HG02981 (cell line): ENCODE data around the gene ABCC3.

Experiments
- ATAC-seq: cut with Tn5 transposase; IDR thresholded peaks from one replicate; pipeline ENCODE4 v1.9.1; 2021; ENCODE audit warnings: mild to moderate bottlenecking, moderate library complexity; ENCODE audit not compliant: unreplicated experiment

Gene ABCC3

GRCh38 chr17:50634224-50634914 is at the start of gene ABCC3:
Gene ABCC3, plus strand, starts transcription at chr17:50634881. Its CDS starts 56 bp downstream, at chr17:50634937.
- ATAC-seq, result no peak

GRCh38 chr17:50585346-50585745 is 49.3 kb upstream of the ABCC3 start:
- ATAC-seq, result no peak

DNA sequence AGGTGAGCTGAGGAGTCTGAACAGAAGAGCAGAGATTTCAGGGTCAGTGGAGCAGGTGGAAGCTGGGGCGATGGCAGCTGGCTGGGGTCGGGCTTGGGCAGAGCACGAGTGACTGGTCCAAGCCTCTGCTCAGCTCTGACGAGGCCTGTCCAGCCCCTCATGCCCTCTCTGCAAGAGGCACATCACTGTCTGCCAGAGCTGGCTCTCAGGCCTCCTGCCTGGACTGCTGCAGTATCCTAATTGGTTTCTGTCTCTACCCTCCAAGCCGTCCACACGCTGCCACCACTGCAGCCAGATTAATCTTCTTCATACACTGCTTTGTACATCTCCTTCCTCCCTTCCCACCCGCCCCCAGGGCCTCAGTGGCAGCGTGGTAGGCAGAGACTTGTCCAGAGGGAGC is 48.8 kb upstream of the ABCC3 start:
- ATAC-seq, result no peak

GRCh38 chr17:50586421-50587247 is 48.0 kb upstream of the ABCC3 start:
- ATAC-seq, result no peak

DNA sequence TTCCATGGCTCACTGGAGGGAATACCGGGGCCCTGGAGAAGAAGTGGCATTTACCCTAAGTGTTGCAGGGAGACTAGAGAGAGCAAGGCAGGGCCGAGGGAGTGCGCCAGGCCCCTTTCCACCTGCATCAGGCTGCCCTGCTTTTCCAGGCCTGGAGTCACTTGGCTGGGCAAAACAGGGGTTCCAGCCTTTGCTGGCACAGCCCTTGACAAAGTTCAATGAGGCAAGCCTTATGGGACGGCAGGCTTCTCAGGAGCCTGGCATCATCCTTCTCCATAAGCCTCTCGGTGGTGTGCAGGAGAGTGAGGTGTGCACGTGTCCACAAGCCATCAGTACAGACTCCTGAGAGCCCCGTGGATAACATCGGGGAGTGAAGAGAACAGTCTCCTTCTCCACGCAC is 47.1 kb upstream of the ABCC3 start:
- ATAC-seq, result no peak

- no peak for ATAC-seq
Observed at GRCh38 chr17:50588391-50589049, 46.2 kb upstream of the ABCC3 start.

GRCh38 chr17:50589095-50589705 is 45.5 kb upstream of the ABCC3 start:
- no peak for ATAC-seq

DNA sequence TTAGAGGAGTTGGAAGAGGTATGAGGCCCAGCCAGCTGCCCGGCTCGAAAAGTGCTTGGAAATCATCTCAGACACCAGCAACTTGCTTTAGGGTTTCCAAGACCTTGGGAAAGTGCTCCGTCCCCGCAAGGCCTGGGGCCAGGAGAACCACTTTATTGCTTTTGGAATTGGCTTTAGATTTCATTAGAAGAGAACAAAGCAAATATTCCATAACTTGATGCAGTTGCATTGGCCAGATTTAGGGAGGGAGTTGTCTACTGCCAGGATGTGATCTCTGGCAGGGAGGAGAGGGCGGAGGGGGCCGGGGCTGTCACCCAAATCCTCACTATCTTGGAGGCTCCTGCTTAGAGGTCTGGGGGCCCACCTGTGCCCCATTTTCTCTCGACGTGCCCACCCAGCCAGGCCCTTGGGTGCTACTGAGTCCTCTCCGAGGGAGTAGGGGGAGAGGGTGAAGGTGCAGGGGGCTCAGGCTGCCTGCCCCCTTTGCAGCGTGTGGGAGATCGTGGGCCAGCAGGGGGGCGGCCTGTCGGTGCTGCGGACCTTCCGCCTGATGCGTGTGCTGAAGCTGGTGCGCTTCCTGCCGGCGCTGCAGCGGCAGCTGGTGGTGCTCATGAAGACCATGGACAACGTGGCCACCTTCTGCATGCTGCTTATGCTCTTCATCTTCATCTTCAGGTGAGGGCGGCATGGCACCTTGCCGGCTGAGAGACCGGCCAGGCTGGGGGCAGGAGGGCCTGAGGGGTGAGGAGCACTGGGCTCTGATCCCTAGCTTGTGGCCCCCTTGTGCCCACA is 43.5 kb upstream of the ABCC3 start:
- ATAC-seq, result no peak

DNA sequence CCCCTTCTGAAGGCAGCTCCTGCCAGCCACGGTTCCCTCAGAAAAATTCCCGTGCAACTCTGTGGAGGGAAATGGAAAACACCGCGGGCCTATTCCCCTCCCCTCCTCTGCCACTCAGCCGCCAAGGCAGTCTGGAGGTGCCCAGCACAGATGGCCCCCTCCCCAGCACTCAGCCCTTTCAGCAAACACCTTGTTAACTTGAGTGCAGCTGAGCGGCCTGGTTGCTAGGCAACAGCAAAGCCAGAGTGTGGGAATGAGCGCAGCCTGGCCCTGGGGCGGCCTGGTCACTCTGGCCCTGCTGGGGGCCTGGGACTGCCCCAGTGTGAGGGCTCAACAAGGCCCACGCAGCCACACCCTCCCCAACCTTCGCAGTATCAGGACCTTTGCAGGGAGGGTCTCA is 41.4 kb upstream of the ABCC3 start:
- no peak for ATAC-seq

DNA sequence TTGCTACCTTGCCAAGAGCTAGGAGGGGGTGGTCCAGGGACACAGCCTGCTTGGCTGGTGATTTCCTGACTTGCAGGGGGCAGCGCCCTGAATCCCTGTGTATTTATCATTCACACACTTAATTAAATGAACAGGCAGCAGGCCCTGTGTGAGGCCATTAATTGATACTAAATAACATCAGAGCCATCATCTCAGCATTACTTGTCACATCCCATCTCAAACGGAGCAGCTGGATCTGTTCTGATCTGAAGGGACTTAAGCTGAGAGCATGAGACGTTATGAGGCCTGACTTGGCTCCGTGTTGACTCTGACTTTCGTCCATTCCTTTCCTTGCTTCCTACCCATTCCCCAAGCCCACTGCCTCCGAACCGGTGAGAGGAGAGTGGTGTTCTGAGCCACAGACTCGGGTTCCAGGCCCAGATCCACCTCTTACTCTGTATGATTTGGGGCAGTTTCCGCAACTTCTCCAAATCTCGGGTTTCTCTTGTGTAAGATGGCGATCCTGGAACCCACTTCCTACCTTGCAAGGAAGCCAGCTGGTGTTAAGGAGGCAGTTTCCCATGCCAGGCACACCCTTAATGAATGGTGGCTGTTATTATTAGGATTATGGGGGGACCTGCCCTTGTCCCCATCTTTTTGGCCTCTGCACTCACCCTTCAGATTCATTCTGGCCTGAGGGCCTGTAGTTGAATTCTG is 40.4 kb upstream of the ABCC3 start:
- ATAC-seq, result no peak

DNA sequence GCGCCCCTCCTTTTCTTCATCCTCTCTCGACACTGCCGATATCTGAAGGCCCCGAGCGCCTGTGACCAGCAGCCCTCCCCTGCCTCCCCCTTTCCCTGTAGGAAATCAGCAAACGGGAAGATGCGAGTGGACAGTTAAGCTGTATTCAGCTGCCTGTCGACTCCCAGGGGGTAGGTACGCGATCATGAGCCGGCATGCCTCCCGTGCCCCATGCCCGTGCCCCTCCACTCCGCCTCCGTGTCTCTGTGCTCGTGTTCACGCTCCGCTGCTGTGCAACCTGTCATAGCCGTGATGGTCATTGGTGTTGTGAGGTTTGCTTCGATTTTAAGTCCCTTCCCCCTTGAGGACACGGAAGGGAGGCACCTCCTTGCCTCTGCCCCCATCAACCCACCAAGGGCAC is 39.8 kb upstream of the ABCC3 start:
- no peak for ATAC-seq

GRCh38 chr17:50596191-50597037 is 38.3 kb upstream of the ABCC3 start:
- ATAC-seq, result no peak

DNA sequence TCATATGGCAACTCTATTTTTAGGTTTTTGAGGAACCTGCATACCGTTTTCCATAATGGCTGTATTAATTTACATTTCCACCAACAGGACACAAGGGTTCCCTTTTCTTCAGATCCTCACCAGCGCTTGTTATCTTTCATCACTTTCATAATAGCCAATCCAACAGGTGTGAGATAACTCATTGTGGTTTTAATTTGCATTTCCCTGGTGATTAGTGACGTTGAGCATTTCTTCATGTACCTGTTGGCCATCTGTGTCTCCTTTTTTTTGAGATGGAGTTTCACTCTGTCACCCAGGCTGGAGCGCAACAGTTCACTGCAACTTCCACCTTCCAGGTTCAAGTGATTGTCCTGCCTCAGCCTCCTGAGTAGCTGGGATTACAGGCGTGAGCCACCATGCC is 36.2 kb upstream of the ABCC3 start:
- ATAC-seq, result no peak

DNA sequence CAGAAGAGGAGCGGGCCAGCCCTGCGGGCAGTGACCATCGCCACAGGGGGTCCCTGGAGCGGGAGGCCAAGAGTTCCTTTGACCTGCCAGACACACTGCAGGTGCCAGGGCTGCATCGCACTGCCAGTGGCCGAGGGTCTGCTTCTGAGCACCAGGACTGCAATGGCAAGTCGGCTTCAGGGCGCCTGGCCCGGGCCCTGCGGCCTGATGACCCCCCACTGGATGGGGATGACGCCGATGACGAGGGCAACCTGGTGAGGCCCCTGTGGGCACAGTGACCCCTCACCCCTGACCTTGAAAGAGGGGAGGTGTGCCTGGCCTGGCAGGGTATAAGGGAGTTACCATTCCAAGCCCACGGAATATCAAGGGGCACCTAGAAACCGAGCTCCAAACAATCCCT is 35.1 kb upstream of the ABCC3 start:
- ATAC-seq, result no peak

GRCh38 chr17:50601823-50602375 is 32.8 kb upstream of the ABCC3 start:
- ATAC-seq, result no peak

GRCh38 chr17:50602836-50603235 is 31.8 kb upstream of the ABCC3 start:
- no peak for ATAC-seq

DNA sequence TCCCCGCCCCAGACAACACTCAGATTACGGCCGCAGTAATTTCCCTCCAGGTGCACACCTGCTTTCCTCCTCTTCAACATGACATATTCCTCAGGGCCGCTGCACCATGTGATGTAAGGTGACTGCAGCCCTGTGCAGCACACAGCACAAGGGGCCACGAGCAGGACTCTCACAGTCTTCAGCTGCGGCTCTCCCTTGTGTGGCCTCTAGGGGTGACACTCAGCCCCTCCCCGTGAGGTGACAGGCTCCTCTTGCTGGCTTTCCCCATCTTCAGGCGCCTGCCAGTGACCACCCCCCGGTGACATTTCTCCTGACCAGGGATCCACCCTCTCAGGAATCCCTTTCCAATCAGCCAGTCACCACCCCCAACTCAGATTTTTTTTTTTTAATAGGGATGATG is 31.3 kb upstream of the ABCC3 start:
- ATAC-seq, result no peak

DNA sequence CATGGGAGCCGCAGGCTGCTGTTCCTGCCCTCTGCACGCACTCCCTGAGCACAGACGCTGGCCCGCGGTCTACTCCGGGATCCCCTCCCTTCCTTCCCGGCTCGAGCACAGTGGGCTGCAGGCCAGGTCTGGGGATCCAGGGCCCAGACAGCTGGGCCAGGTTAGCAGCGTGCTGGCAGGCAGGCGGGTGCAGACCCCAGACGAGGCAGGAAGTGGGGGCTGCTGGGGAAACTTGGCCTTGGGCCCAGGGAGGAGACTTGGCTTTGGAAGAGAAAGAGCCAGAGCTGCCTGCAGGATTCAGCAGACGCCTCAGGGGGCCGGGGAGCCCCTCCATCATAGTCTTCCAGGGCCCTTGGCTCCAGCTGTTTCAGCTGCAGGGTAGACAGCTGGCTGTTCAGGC is 30.2 kb upstream of the ABCC3 start:
- ATAC-seq, result no peak

DNA sequence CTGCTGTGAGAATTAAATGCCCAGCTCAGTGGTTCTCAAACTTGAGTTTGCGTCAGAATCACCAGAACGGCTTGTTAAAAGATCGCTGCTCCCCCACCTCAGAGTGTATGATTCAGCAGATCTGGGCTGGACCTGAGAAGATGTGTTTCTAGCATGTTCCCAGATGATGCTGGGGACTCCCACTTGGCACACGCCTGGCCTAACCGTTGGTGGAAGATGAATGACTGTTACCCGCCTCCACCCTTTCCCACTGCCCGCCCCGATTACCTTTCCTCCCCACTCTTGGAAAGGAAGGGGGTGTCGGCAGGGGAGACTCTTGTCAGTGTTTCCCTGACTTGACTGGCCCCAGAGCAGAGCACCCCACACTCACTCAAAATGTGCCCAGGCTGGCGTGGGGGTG is 29.3 kb upstream of the ABCC3 start:
- ATAC-seq, result no peak
